Measurements from ENCODE around the gene EDRF1.

Gene EDRF1

GRCh38 chr10:125795637-125796190 lies 76.2 kb downstream of the EDRF1 start:
- DNase-seq: no peak

GRCh38 chr10:125797424-125797823 lies 77.9 kb downstream of the EDRF1 start:
- no peak for DNase-seq

DNA sequence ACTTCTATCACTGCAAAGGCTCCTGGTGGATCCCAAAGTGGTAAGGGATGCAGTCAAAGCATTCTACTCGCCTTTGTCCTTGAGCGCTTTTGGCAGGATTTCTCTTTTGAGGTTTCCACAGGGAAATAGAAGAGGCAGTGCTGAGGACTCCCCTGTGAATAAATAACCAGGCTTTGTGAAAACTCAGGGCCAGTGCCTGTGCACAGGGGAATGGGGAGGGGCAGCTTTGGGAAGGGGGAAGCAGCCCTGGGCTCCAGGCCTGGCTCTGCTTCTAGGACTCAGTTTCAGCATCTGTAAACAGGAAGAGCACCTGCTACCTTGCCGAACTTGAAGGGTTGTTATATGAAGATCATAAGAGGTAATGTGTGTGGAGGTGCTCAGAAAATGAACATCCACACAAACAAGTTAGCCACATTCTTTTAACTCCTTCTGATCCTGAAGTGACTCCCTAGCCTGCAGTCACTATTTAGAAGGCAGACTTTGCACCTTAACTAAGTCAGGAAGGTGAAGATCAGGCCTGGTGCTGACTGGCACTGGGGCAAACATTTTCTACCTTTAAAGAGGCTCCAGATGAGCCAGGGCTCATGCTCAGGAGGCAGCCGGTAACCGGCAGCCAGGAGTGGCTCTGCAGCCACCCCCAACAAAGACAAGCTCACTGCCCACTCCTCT lies 78.6 kb downstream of the EDRF1 start:
- no peak for DNase-seq

DNA sequence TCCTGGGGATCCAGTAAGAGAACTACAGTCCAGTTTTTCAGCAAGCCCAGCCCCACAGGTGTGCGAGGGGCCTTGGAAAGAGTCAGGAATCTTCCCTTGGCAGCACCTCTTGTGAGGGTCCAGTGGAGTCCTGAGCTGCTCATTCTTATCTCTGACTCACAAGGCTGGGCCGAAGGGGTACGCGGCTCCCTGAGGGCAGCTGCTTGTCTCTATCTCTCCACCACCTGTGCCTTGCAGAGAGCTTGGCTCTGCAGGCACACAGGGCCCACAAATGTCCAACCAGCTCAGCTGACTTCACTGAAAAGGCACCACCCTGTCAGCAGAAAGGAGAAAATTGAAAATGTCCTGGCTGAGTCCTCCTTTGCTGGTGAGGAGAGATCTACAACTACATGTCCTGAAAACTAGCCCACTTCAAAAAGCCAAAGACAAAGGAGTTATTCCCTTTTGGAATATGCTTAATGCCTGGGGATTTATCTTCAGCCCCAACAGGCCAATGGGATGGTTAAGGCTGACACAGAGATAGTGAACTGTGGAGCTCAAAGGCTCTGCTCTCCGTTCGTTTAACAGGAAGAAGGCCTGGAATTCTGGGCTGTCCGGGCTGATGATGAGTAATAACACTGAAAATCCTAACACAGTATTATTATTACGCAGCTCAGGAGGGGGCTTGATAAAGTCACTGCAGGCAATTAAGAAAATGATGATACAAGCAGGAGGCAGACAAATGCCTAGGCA lies 80.1 kb downstream of the EDRF1 start:
- no peak for DNase-seq

DNA sequence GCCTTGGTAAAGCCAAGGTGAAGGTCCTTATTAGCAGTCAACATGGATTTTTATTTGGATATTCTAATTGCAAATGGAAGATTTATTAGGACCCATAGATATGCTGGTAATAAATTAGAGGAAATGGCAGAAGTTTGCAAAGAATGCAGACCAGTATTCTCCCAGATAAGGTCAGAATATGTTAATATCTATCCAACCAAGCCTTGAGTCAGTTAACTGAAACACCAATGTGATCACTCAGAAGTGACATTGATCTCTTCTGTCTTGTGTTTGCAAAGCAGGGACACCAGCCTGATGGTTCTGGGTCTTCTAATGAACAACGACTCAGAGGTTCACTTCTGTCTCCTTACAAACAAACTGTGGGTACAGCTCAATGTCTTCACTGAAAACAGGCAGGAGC lies 82.1 kb downstream of the EDRF1 start:
- DNase-seq: no peak

DNA sequence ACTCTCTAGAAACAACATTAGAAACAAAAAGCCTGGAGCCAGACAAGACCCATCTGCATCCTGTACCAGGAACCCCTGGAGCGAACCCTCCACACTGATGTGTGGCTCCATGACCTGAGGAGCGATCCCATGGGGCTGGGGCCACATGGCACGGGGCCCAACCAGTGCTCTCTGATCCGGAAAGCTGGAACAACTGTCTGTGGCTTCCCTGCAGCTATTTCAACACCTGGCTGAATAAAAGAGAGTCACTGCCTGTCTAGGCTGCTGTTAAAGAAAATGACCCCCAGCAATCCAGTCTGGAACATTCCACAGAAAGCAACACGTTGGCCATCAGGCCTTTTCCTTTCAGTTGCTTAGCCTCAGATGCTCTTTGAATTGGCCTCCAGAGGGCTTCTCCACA lies 82.6 kb downstream of the EDRF1 start:
- DNase-seq: no peak

GRCh38 chr10:125802739-125803138 lies 83.2 kb downstream of the EDRF1 start:
- DNase-seq: no peak

DNA sequence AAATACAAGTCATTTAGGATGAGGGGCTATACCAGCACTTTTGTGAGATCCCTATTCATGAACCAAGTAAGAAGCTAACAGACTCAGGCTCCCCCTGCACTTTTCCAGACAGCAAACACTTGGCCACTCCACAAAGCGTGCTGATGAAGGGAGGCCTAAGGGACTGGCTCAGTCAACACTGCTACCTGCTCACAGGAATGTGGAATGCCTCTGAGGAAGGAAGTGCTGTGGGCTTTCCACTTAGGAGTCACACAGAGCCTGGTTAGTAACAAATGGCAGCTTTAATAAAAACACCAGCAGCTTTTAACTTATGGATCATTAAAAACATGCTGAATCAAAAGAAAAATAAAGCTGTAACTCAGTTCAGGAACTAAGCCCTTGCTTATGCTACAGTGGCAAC lies 88.5 kb downstream of the EDRF1 start:
- no peak for DNase-seq

DNA sequence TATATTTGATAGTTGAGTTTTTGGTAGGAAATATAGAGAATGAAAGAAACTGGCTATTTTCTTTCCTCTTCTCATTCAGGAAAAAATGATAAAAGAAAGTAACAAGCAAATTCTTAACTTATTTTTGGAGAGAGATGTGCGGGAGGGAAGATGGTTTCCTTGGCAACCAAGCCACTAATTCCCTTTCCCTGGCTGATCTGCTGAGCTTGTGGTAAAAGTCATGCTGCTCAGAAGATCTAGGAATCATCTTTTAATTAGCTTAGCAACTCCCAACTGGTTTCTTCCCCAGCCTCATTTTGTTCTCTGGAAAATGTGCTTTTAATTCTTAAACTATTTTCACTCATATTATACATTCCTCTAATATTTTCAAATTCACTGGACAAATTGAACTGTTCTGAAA lies 91.7 kb downstream of the EDRF1 start:
- no peak for DNase-seq

GRCh38 chr10:125812128-125812750 lies 92.7 kb downstream of the EDRF1 start:
- DNase-seq: no peak

Data from inflammatory macrophage treated with lipopolysaccharide for 1 hour (primary cell).